ENCODE results near the gene ESRRA. TPM values are rescaled to one million over a fixed set of nuclear protein-coding genes. Genes with fewer than 3 reads are reported as not detected.
"Not testable (repeated sequence)": the region's sequence is repeated elsewhere in the genome, so short reads cannot be mapped to it uniquely, and the experiment has no call there.

ESRRA gene
- total RNA-seq, 2 experiments from 2014 or later: 33.9 to 35.1 TPM

- H3K9me3 Mint-ChIP-seq: no peaks in the 10 kb centered on the region
- POLR2A ChIA-PET: no interaction called here
- H3K36me3 Mint-ChIP-seq: peaks cover 1% of the 10 kb centered on the region
- no peaks in the 10 kb centered on the region for H3K27me3 Mint-ChIP-seq
- peaks cover 33% of the 10 kb centered on the region for H3K4me1 Mint-ChIP-seq
- DNase-seq (no peak), ATAC-seq (ENCODE audit: low read depth) (no peak)
- H3K4me3 Mint-ChIP-seq: no peak overlapping the region
- H3K27ac Mint-ChIP-seq: no peak overlapping the region
Measured at GRCh38 chr11:64314805-64315561, 9.7 kb downstream of the ESRRA start.

GRCh38 chr11:64315667-64316526 is 10.6 kb downstream of the ESRRA start:
- H3K27me3 Mint-ChIP-seq; DNase-seq; ATAC-seq (ENCODE audit: low read depth); H3K9me3 Mint-ChIP-seq; H3K36me3 Mint-ChIP-seq: not testable (repeated sequence)
- POLR2A ChIA-PET: interaction anchor here (1.1 to 3.6 kb wide), 8 partner anchors 16 to 109 kb away, joined by 3 to 53 read pairs (median 16); partner anchors contain the start of genes CCDC88B, FERMT3, NUDT22 and RPS6KA4
- H3K27ac Mint-ChIP-seq: peak overlapping the region; percentile 97
- H3K4me1 Mint-ChIP-seq: peaks cover 31% of the 10 kb centered on the region
- peak overlapping the region; percentile 87 for H3K4me3 Mint-ChIP-seq

DNA sequence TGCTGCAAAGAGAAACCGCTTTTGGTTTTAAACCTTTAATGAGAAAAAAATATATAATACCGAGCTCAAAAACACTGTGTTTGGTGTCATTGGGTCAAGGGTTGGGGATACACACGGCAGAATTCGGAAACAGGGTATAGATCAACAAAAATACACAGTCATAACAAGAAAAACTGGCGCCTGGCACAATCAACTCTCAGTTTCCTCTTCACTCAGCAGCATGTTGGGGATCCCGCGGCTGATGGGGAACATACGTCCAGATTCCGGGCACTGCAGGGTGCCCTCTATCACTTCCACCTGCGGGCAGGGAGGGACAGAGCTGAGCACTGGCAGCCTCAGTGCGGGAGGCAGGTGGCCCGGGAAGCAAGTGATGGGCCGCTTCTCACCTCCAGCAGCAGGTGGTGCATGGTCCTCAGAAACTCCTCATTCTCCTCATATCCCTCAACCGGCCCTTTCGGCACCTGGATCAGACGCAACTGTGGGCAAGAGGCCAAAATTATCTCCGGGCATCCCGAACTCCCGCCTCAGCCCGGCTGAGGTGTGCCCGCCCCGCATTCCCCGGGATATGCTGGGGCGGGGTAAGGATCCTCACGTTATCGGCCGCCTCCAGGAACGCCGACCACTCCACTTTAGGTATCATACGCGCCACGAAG is 11.5 kb downstream of the ESRRA start:
- H3K27me3 Mint-ChIP-seq: no peaks in the 10 kb centered on the region
- DNase-seq: peak; percentile 59
- peaks cover 7% of the 10 kb centered on the region for H3K36me3 Mint-ChIP-seq
- no peaks in the 10 kb centered on the region for H3K9me3 Mint-ChIP-seq
- ATAC-seq (ENCODE audit: low read depth): no peak
- peak overlapping the region; percentile 87 for H3K4me3 Mint-ChIP-seq
- POLR2A ChIA-PET: interaction anchor here (0.7 to 3.6 kb wide), 23 partner anchors 9 to 462 kb away, joined by 3 to 53 read pairs (median 8); partner anchors contain the start of genes BAD, CCDC88B, COX8A and ESRRA
- peak overlapping the region; percentile 97 for H3K27ac Mint-ChIP-seq
- peaks cover 33% of the 10 kb centered on the region for H3K4me1 Mint-ChIP-seq

- Mint-ChIP-seq H3K36me3 (peaks cover 7% of the 10 kb centered on the region), H3K4me1 (peaks cover 30% of the 10 kb centered on the region), H3K27ac (peak within 1 kb of the TSS; percentile 97), H3K27me3 (no peaks in the 10 kb centered on the region), H3K9me3 (no peaks in the 10 kb centered on the region), H3K4me3 (peak within 1 kb of the TSS; percentile 87)
- ATAC-seq (ENCODE audit: low read depth) (peak; percentile 69), DNase-seq (peak; percentile 87)
- POLR2A ChIA-PET: interaction anchor here (0.6 to 3.6 kb wide), 25 partner anchors 10 to 461 kb away, joined by 3 to 53 read pairs (median 8); partner anchors contain the start of genes BAD, CCDC88B, COX8A and ESRRA
Measured at GRCh38 chr11:64317325-64317960, 12.1 kb downstream of the ESRRA start, which contains the start of gene TRMT112. Gene TRMT112 (minus strand): TSS chr11:64317559. CDS start chr11:64317526, 33 bp downstream.

DNA sequence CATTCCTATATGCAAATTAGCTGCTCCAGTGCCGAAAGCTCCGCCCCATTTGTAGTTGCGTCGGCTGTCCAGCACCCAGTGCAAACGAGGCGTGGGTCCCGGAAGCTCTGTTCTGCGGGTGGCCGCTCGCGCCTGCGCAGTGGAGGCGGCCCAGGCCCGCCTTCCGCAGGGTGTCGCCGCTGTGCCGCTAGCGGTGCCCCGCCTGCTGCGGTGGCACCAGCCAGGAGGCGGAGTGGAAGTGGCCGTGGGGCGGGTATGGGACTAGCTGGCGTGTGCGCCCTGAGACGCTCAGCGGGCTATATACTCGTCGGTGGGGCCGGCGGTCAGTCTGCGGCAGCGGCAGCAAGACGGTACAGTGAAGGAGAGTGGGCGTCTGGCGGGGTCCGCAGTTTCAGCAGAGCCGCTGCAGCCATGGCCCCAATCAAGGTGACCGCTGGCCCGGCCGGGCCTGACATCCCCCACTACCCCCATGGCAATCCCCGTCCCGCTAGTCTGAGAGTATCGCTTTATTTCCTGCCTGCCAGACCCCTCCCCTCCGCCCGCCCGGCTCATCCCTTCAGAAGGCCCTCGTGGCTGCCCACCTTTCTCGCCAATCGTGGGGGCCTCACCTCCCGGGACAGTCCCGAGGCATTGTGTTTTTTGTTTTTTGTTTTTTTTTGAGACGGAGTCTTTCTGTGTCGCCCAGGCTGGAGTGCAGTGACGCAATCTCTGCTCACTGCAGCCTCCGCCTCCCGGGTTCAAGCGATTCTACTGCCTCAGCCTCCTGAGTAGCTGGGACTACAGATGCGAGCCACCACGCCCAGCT is 12.8 kb downstream of the ESRRA start, which contains the start of gene PRDX5:
PRDX5 (plus strand) TSS at position 161 of the 805 bp plus-strand sequence; CDS start at position 256, 95 bp downstream.
- DNase-seq (peak; percentile 97), ATAC-seq (ENCODE audit: low read depth) (peak; percentile 82)
- Mint-ChIP-seq H3K4me3 (peak within 1 kb of the TSS; percentile 87), H3K27ac (peak within 1 kb of the TSS; percentile 97), H3K4me1 (peaks cover 23% of the 10 kb centered on the region), H3K9me3 (no peaks in the 10 kb centered on the region), H3K36me3 (peaks cover 7% of the 10 kb centered on the region), H3K27me3 (no peaks in the 10 kb centered on the region)
- POLR2A ChIA-PET: interaction anchor here (0.6 to 3.6 kb wide), 27 partner anchors 9 to 461 kb away, joined by 3 to 53 read pairs (median 8); partner anchors contain the start of genes BAD, CCDC88B, COX8A and ESRRA

DNA sequence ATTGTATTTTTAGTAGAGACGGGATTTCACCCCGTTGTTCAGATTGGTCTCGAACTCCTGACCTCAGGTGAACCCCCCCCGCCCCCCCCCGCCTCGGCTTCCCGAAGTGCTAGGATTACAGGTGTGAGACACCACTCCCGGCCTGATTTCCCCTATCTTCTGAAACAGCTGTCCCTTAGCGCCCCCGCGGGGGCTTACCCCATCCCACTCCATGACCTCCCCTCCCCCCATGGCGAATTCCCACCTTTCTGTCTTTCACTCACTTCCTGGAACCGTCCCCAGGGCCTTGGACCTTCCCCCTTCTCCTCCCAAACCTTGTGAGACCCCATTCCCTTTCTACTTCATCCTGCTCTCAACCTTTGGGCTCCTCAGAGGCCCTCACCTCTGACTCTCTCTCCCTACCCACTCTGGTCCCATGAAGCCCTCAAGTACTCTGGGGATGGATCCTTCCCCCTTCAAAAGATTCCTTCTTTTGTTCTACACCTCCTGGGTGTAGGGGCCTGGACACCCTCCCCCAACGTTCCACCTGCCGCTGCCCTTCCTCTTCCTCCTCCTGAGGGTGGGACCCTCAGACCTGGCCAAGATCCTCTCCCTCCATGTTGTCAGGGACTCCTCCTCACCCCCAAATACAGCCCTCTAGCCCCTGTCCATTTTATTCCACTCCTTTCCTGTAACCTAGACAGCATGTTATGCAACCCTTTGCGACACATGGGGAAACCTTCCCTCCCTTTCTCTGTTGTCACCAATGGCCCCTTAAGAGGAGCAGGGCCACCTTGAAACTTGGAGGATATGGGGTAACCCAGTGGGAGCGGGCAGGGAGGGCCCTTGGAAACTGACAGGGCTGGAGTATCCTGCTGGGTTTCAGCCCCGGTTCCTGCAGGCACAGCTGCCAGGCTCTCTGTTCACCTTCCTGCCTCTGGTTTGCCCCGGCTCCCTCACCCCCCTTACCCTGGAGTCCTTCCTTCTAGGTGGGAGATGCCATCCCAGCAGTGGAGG is 13.7 kb downstream of the ESRRA start:
- peak overlapping the region; percentile 87 for H3K4me3 Mint-ChIP-seq
- no peak for DNase-seq
- no peaks in the 10 kb centered on the region for H3K27me3 Mint-ChIP-seq
- H3K27ac Mint-ChIP-seq: peak overlapping the region; percentile 97
- POLR2A ChIA-PET: interaction anchor here (0.6 to 3.6 kb wide), 12 partner anchors 8 to 133 kb away, joined by 6 to 53 read pairs (median 14); partner anchors contain the start of genes CCDC88B, ESRRA and STIP1
- H3K9me3 Mint-ChIP-seq: no peaks in the 10 kb centered on the region
- no peak for ATAC-seq (ENCODE audit: low read depth)
- H3K4me1 Mint-ChIP-seq: peaks cover 21% of the 10 kb centered on the region
- peaks cover 7% of the 10 kb centered on the region for H3K36me3 Mint-ChIP-seq

GRCh38 chr11:64320556-64320955 is 15.2 kb downstream of the ESRRA start:
- Mint-ChIP-seq H3K9me3 (no peaks in the 10 kb centered on the region), H3K27ac (no peak overlapping the region), H3K4me3 (no peak overlapping the region), H3K27me3 (no peaks in the 10 kb centered on the region), H3K4me1 (peaks cover 21% of the 10 kb centered on the region), H3K36me3 (peaks cover 6% of the 10 kb centered on the region)
- POLR2A ChIA-PET: interaction anchor here (1.7 kb wide), 1 partner anchor 11 kb away, joined by 7 read pairs; no protein-coding TSS in a partner anchor
- no peak for ATAC-seq (ENCODE audit: low read depth)
- DNase-seq: no peak

- Mint-ChIP-seq H3K36me3 (peaks cover 6% of the 10 kb centered on the region), H3K4me1 (peaks cover 21% of the 10 kb centered on the region), H3K4me3 (no peak overlapping the region), H3K27me3 (no peaks in the 10 kb centered on the region), H3K9me3 (no peaks in the 10 kb centered on the region), H3K27ac (peak overlapping the region; percentile 44)
- DNase-seq (no peak), ATAC-seq (ENCODE audit: low read depth) (no peak)
- POLR2A ChIA-PET: interaction anchor here (1.7 kb wide), 1 partner anchor 11 kb away, joined by 7 read pairs; no protein-coding TSS in a partner anchor
Measured at GRCh38 chr11:64321026-64321425, 15.7 kb downstream of the ESRRA start.

- no peak overlapping the region for H3K4me3 Mint-ChIP-seq
- ATAC-seq (ENCODE audit: low read depth): no peak
- H3K4me1 Mint-ChIP-seq: peaks cover 18% of the 10 kb centered on the region
- POLR2A ChIA-PET: interaction anchor here (0.7 to 1.0 kb wide), 2 partner anchors 10 to 445 kb away, joined by 3 to 4 read pairs; no protein-coding TSS in a partner anchor
- peak overlapping the region; percentile 2 for H3K27ac Mint-ChIP-seq
- no peaks in the 10 kb centered on the region for H3K9me3 Mint-ChIP-seq
- peaks cover 6% of the 10 kb centered on the region for H3K36me3 Mint-ChIP-seq
- no peak for DNase-seq
- H3K27me3 Mint-ChIP-seq: no peaks in the 10 kb centered on the region
Measured at GRCh38 chr11:64321533-64321932, 16.2 kb downstream of the ESRRA start.

GRCh38 chr11:64322925-64323260 is 17.6 kb downstream of the ESRRA start:
- no peak for DNase-seq
- H3K4me1 Mint-ChIP-seq: peaks cover 12% of the 10 kb centered on the region
- no peak overlapping the region for H3K27ac Mint-ChIP-seq
- H3K36me3 Mint-ChIP-seq: peaks cover 6% of the 10 kb centered on the region
- ATAC-seq (ENCODE audit: low read depth): no peak
- POLR2A ChIA-PET: interaction anchor here (1.8 kb wide), 2 partner anchors 9 to 16 kb away, joined by 4 read pairs; no protein-coding TSS in a partner anchor
- no peaks in the 10 kb centered on the region for H3K27me3 Mint-ChIP-seq
- no peak overlapping the region for H3K4me3 Mint-ChIP-seq
- no peaks in the 10 kb centered on the region for H3K9me3 Mint-ChIP-seq

All from activated naive CD8-positive, alpha-beta T cell treated with anti-CD3 and anti-CD28 coated beads, Interleukin-2, amount 10 ng/mL, durations not matched to agents 7 days and 5 days (primary cell).